Chondrocyte (in vitro differentiated cells): Measurements from ENCODE around the gene DNAH2. TPM values are rescaled to one million over a fixed set of nuclear protein-coding genes. Genes with fewer than 3 reads are reported as not detected.

Source experiments
- DNase-seq: peaks from one replicate; pipeline ENCODE4 v3.0.0; 2021; ENCODE audit warnings: mixed read lengths, low spot score
- H3K27ac Mint-ChIP-seq: one replicate; pipeline ENCODE4 v1.8.0; 2021; ENCODE audit warnings: mild to moderate bottlenecking, moderate library complexity, mixed read lengths; ENCODE audit not compliant: unreplicated experiment
- H3K27me3 Mint-ChIP-seq: 2 replicates; pipeline ENCODE4 v1.8.0; 2021; ENCODE audit warnings: low read depth, mixed read lengths
- H3K36me3 Mint-ChIP-seq: 2 replicates; pipeline ENCODE4 v1.8.0; 2021; ENCODE audit warnings: low read depth, mixed read lengths
- H3K4me1 Mint-ChIP-seq: 2 replicates; pipeline ENCODE4 v1.8.0; 2021; ENCODE audit warnings: low read depth, mild to moderate bottlenecking, mixed read lengths
- H3K4me3 Mint-ChIP-seq: one replicate; pipeline ENCODE4 v1.8.0; 2021; ENCODE audit warnings: mild to moderate bottlenecking, moderate library complexity, mixed read lengths; ENCODE audit not compliant: unreplicated experiment
- H3K9me3 Mint-ChIP-seq: 2 replicates; pipeline ENCODE4 v1.8.0; 2021; ENCODE audit warnings: low read depth, mixed read lengths
- total RNA-seq: library from RNA; stranded (reverse); gene quantifications from 3 replicates; pipeline ENCODE4 v1.2.1, GENCODE V29; 2021
- TF ChIP-seq, protein P1 (sequence below): fragments of 200-600 bp; sonication (generic); IDR thresholded peaks from 2 replicates; pipeline ENCODE4 v1.5.0; 2021; ENCODE audit warnings: antibody characterized with exemption, mild to moderate bottlenecking, moderate library complexity

Gene DNAH2
- total RNA-seq, 1 donor from 2014 or later, result not detected

DNA sequence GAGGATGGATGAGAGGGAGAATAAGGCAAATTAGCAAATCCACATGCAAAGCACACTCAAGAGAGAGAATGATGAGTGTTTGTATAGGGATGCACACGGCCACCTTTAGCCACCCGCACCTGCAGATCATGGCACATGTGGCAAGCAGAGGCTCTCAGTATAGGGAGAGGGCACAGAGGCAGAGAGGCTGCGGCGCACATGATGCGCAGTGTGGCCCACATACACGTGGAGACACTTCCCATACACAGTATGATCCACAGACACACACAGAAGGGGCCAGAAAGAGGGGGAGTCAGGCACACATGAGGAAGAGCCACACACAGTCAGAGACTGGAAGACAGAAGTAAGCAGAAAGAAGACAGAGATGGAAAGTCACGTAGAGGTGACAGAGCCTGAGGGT, 164.5 kb downstream of the DNAH2 start:
- H3K9me3 Mint-ChIP-seq, result no peaks in the 10 kb centered on the region
- H3K27ac Mint-ChIP-seq, result no peak overlapping the region
- peaks cover 3% of the 10 kb centered on the region for H3K4me1 Mint-ChIP-seq
- DNase-seq, result no peak
- no peaks in the 10 kb centered on the region for H3K27me3 Mint-ChIP-seq
- H3K4me3 Mint-ChIP-seq, result no peak overlapping the region
- peaks cover 4% of the 10 kb centered on the region for H3K36me3 Mint-ChIP-seq
- TF ChIP-seq, protein P1, sequence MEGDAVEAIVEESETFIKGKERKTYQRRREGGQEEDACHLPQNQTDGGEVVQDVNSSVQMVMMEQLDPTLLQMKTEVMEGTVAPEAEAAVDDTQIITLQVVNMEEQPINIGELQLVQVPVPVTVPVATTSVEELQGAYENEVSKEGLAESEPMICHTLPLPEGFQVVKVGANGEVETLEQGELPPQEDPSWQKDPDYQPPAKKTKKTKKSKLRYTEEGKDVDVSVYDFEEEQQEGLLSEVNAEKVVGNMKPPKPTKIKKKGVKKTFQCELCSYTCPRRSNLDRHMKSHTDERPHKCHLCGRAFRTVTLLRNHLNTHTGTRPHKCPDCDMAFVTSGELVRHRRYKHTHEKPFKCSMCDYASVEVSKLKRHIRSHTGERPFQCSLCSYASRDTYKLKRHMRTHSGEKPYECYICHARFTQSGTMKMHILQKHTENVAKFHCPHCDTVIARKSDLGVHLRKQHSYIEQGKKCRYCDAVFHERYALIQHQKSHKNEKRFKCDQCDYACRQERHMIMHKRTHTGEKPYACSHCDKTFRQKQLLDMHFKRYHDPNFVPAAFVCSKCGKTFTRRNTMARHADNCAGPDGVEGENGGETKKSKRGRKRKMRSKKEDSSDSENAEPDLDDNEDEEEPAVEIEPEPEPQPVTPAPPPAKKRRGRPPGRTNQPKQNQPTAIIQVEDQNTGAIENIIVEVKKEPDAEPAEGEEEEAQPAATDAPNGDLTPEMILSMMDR, result no peak

DNA sequence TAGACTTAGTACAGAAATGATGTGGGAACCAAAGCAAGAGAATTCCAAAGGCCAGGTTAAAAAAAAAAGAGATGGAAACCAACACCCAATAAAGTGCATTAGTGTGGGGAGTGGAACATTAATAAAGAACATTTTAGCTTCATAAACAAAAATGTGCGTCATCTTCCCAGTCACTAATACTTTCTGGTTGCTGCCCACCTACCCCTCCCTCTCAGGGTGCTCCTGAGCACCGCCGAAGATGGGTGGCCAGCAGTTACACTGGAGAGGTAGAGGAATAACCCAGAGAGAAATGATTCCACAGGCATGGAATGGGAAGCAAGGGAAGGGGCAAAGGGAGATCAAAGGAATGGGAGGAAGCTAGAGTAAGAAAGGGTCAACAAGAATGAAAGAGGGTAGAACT, 165.1 kb downstream of the DNAH2 start:
- no peaks in the 10 kb centered on the region for H3K9me3 Mint-ChIP-seq
- H3K27ac Mint-ChIP-seq, result no peak overlapping the region

More for the DNA sequence above, 165.1 kb downstream of the DNAH2 start:
- TF ChIP-seq, protein P1, result no peak
- Mint-ChIP-seq H3K36me3 (peaks cover 1% of the 10 kb centered on the region), H3K4me3 (no peak overlapping the region), H3K27me3 (no peaks in the 10 kb centered on the region), H3K4me1 (peaks cover 3% of the 10 kb centered on the region)
- DNase-seq, result no peak

Other genes with a start within 250 kb of the DNAH2 start
- gene ZBTB4, start 238.1 kb upstream of the DNAH2 start, total RNA-seq, result 50.9 to 51.9 TPM (median 51.0 TPM) in 3 replicates
- gene SLC35G6, start 236.3 kb upstream of the DNAH2 start, total RNA-seq, result not detected in 3 replicates
- gene POLR2A, start 233.4 kb upstream of the DNAH2 start, total RNA-seq, result 113 to 121 TPM (median 115 TPM) in 3 replicates
- gene TNFSF12, start 168.7 kb upstream of the DNAH2 start, total RNA-seq, result 12.1 to 23.3 TPM (median 23.0 TPM) in 3 replicates
- gene TNFSF13, start 159.0 kb upstream of the DNAH2 start, total RNA-seq, result 0.48 to 1.9 TPM (median 1.7 TPM) in 3 replicates
- 45.3 to 57.8 TPM (median 49.4 TPM) in 3 replicates for gene SENP3, start 155.8 kb upstream of the DNAH2 start, total RNA-seq
- 1.2 to 3.3 TPM (median 2.6 TPM) in 3 replicates for gene CD68, start 138.1 kb upstream of the DNAH2 start, total RNA-seq
- 33.1 to 47.8 TPM (median 35.9 TPM) in 3 replicates for gene MPDU1, start 133.9 kb upstream of the DNAH2 start, total RNA-seq
- 0.32 to 0.39 TPM in 2 of 3 replicates, not detected in the other for gene SOX15, start 127.7 kb upstream of the DNAH2 start, total RNA-seq
- 48.4 to 53.7 TPM (median 52.5 TPM) in 3 replicates for gene FXR2, start 102.8 kb upstream of the DNAH2 start, total RNA-seq
- gene SAT2, start 89.9 kb upstream of the DNAH2 start, total RNA-seq, result 82.1 to 85.0 TPM (median 84.9 TPM) in 3 replicates
- 0.67 to 1.2 TPM (median 0.92 TPM) in 3 replicates for gene SHBG, start 87.6 kb upstream of the DNAH2 start, total RNA-seq
- 0.77 to 2.2 TPM (median 0.90 TPM) in 3 replicates for gene ATP1B2, start 66.8 kb upstream of the DNAH2 start, total RNA-seq
- gene TP53, start 30.3 kb upstream of the DNAH2 start, total RNA-seq, result 74.5 to 77.7 TPM (median 74.9 TPM) in 3 replicates
- gene WRAP53, start 29.3 kb upstream of the DNAH2 start, total RNA-seq, result 6.5 to 12.6 TPM (median 7.1 TPM) in 3 replicates
- gene EFNB3, start 12.5 kb upstream of the DNAH2 start, total RNA-seq, result 4.1 to 6.5 TPM (median 6.4 TPM) in 3 replicates
- gene KDM6B, start 116.5 kb downstream of the DNAH2 start, total RNA-seq, result 36.6 to 38.2 TPM (median 37.4 TPM) in 3 replicates
- gene TMEM88, start 137.3 kb downstream of the DNAH2 start, total RNA-seq, result 1.6 to 1.9 TPM (median 1.8 TPM) in 3 replicates
- 52.9 to 94.6 TPM (median 57.5 TPM) in 3 replicates for gene NAA38, start 139.8 kb downstream of the DNAH2 start, total RNA-seq
- gene CYB5D1, start 140.3 kb downstream of the DNAH2 start, total RNA-seq, result 6.9 to 10.5 TPM (median 8.6 TPM) in 3 replicates
- gene CHD3, start 171.0 kb downstream of the DNAH2 start, total RNA-seq, result 129 to 138 TPM (median 134 TPM) in 3 replicates
- gene RNF227, start 198.5 kb downstream of the DNAH2 start, total RNA-seq, result 1.6 to 2.2 TPM (median 1.8 TPM) in 3 replicates
- 1.9 to 3.2 TPM (median 2.3 TPM) in 3 replicates for gene KCNAB3, start 212.1 kb downstream of the DNAH2 start, total RNA-seq
- gene TRAPPC1, start 214.2 kb downstream of the DNAH2 start, total RNA-seq, result 113 to 135 TPM (median 121 TPM) in 3 replicates
- 28.7 to 29.2 TPM (median 29.2 TPM) in 3 replicates for gene CNTROB, start 214.5 kb downstream of the DNAH2 start, total RNA-seq